ENCODE results near the gene NAV3.

NAV3 gene

GRCh38 chr12:77925536-77926108 lies 94.9 kb downstream of the NAV3 start:
- DNase-seq = peak; percentile 69 to 82

DNA sequence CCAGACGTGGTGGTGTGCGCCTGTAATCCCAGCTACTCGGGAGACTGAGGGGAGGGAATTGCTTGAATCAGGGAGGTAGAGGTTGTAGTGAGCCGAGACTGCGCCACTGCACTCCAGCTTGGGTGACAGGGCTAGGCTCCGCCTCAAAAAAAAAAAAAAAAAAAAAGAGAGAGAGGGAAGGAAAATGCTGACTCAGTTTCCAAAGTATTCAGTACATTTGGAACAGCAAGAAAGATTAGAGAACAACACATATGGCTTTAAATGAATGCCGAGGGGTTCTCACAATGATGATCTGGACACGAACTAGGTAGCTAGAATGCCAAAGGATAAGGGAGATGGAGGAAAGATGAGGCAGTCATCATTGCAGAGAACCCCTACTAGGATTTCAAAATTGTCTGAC lies 97.4 kb downstream of the NAV3 start:
- no peak for DNase-seq

- no peak for DNase-seq
Observed at GRCh38 chr12:77932216-77932615, 101.5 kb downstream of the NAV3 start.

DNA sequence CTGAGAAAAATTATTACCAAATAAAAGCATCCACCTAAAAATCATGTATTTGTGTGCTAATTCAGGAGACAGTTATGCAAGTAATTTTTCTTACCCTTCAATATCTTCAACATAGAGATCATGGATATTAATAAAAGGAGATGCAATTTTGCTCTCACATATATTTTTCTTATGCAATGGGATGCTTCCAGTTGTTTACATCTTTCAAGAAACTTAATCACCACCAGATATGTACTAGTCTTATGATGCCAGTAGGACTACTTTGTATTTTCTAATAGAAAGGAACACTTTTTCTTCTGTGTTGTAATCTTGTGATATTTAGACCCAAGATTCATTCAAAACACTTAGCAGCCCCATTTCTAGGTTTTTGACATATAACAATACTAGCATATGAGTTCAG lies 107.6 kb downstream of the NAV3 start:
- DNase-seq = no peak

DNA sequence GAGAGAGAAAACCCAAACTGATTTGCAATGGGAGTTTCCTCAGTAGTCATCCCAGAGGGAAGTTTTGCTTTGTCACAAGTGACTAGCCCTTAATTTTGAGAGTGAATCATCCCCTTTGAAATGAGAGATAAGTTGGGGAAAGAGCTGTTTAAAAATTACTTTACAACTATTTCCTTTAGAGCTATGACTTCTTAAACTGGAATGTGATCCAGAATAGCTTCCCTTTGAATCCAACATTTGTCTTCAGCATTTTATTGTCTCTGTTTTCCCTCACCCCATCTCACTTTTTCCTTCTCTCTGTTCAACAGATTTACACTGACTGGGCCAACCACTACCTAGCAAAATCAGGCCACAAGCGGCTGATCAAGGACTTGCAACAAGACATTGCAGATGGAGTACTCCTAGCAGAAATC lies 109.3 kb downstream of the NAV3 start:
- no peak for DNase-seq

DNA sequence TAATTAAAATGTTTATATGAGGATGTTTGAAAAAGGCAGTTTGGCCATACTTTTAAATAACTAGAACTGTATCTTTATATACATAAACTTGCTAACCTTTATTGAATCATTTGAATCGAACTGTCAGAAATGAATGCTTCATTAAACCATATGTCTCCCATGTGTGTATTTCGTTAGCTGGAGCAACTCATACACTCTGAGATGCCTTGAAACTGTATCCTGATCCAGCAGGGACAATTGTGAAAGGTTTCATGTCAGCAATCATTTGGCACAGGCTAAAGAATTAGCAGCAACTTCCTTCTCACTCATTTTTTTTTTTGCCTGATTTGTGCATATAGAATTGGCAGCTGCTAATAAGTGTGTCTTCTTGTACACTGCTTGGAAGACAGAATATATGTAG lies 109.9 kb downstream of the NAV3 start:
- no peak for DNase-seq

GRCh38 chr12:77941401-77941800 lies 110.7 kb downstream of the NAV3 start:
- DNase-seq = no peak

GRCh38 chr12:77943466-77943865 lies 112.8 kb downstream of the NAV3 start:
- DNase-seq = no peak

GRCh38 chr12:77946541-77947061 lies 115.9 kb downstream of the NAV3 start:
- DNase-seq = no peak

- DNase-seq = no peak
Observed at GRCh38 chr12:77947330-77947729, 116.6 kb downstream of the NAV3 start.

GRCh38 chr12:77947746-77948145 lies 117.1 kb downstream of the NAV3 start:
- DNase-seq = no peak

DNA sequence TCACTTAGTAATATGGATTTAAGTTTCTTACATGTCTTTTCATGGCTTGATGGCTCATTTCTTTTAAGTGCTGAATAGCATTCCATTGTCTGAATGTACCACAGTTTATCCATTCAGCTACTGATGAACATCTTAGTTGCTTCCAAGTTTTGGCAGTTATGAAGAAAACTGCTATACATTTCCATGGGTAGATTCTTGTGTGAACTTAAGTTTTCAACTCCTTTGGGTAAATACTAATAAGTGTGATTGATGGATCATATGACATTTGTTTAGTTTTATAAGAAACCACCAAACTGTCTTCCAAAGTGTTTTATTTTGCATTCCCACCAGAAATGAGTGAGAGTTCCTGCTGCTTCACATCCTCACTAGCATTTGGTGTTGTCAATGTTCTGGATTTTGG lies 119.2 kb downstream of the NAV3 start:
- no peak for DNase-seq

DNA sequence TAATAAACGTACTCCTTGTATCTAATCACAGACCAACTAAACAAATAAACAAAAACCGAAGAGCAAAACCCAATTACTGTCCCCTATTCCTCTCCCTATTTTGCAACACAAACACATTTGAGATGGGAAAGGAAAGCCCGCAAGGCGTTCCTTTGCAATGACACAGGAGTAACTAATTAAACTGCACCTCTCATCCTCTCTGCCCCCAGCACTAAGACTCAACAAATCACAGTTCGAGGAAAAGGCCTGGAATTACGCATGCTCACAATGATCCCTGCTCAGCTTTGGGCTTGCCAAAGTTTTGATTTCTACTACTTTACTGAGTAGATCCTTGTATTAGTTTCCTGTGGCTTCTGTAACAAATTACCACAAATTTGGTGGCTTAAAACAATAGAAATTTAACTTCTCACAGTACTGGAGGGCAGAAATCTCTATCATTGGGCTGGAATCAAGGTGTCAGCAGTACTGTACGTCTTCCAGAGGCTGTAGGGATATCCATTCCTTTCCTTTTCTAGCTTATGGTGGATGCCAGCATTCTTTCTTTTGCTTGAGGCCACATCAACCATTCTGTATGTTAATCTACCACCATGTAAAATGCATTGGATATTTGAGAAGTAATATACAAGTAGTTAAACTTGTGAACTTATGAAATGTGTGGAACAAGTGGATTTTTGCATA lies 123.0 kb downstream of the NAV3 start:
- no peak for DNase-seq

DNA sequence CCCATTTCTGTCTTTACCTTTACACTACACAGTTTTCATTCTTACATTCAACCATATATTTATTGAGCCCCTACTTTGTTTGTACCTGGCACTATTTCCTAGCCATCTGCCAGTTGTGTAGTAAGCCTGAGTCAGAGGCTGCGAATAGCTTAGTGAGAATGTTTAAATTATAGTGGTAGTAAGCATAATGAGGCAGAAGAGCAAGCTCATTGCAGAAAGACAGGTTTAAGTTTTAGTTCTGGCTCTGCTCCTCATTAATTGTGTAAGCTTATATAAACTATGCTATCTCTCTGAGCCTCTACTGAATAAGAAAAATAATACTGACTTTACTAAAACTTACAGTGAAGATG lies 123.5 kb downstream of the NAV3 start:
- DNase-seq = no peak

- DNase-seq = no peak
Observed at GRCh38 chr12:77957062-77957461, 126.4 kb downstream of the NAV3 start.

- DNase-seq = no peak
Observed at GRCh38 chr12:77963576-77964178, 133.0 kb downstream of the NAV3 start.

DNA sequence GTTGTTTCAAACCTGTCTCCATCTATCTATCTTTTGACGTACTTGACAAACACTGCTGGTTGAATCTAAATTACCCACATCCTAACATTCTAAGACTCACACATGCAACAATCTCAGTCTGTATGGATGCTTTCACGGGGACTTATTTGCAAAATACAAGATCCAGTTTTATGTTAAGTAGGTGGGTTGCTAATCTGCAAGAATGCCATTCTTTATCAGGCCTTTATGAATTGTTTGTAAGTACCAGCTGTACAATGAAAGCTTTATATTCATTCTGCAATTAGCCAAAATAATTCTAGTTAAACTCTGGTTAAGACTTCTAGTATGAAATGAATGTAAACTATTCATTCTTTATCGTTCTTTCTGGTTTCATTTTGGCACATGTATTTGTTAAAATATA lies 135.1 kb downstream of the NAV3 start:
- no peak for DNase-seq

GRCh38 chr12:77968021-77968420 lies 137.3 kb downstream of the NAV3 start:
- DNase-seq = no peak

GRCh38 chr12:77968571-77968970 lies 137.9 kb downstream of the NAV3 start:
- no peak for DNase-seq

- no peak for DNase-seq
Observed at GRCh38 chr12:77973579-77973978, 142.9 kb downstream of the NAV3 start.

DNA sequence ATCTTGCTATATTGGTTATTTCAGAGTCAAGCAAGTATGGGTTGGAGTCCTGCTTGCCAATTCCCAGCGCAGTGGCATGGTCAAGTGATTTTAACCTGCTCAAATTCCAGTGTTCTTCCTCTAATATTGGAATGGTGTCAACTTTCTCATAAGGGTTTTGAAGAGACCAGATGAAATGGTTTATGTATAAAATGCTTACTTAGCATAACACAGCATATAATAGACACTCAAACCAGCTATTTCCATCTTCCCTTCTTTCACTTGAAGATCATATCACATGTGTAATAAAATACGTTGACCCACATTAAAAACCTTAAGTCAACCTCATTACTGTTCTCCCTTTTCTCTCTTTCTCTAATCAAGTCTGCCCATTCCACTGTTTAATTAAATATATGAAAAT lies 144.0 kb downstream of the NAV3 start:
- no peak for DNase-seq

DNA sequence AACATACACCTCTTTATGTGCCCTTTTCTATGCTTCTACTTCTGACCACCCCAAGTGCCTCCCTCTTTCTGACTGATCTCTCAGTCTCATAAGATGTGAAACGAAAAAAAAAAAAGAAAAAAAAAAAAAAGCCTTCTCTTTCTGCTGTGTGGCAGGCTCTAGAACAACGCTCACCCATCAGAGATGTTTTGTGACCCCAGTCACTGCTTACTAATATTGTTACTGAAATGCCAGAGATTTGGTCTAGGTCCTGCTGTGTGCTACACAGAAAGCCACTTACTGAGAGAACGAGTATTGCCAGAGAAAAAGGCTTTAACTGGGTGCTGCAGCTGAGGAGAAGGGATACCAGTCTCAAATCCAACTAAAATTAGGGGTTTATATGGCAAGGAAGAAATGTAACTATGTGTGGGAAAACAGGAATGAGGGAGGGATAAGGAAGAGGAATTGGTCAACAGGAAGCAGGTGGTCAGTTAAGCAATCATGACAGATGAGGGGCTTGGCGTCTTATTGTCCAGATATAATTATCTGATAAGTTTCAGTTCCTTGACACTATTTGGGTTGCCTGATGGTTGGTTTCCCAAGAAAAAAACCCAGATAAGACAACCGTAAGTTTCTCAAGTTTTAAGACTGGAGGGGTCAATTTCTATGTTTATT lies 149.0 kb downstream of the NAV3 start:
- no peak for DNase-seq

GRCh38 chr12:77980782-77981181 lies 150.1 kb downstream of the NAV3 start:
- DNase-seq = no peak

DNA sequence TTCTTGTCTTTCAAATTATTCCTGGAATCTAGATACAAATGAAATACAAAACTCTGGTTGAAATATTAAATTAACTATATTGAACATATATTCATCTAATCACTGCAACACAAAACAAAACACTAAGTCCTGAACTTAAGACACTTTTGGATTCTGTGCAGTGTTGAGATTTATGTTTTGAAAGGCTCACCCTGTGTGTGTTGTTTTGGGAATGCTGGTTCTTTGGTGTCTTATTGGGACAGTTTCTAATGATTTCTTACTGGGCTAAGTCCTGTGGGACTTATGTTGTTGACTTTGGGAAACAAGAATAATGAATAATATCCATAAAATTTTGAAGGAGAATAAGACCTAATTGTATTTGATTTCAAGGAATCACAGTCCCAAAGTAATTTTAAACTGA lies 153.2 kb downstream of the NAV3 start:
- DNase-seq = no peak
